ENCODE results near the gene PRDM15.

PRDM15 gene

GRCh38 chr21:41760411-41760810 is 118.7 kb downstream of the PRDM15 start:
- DNase-seq = no peak

- DNase-seq = no peak
Measured at GRCh38 chr21:41759926-41760325, 119.2 kb downstream of the PRDM15 start.

- no peak for DNase-seq
Measured at GRCh38 chr21:41759214-41759840, 119.8 kb downstream of the PRDM15 start.

- DNase-seq = no peak
Measured at GRCh38 chr21:41758550-41758949, 120.6 kb downstream of the PRDM15 start.

- DNase-seq = no peak
Measured at GRCh38 chr21:41755934-41756773, 123.0 kb downstream of the PRDM15 start.

GRCh38 chr21:41755258-41755933 is 123.7 kb downstream of the PRDM15 start:
- no peak for DNase-seq

GRCh38 chr21:41754479-41754891 is 124.7 kb downstream of the PRDM15 start:
- DNase-seq = no peak

- DNase-seq = no peak
Measured at GRCh38 chr21:41753006-41753898, 125.9 kb downstream of the PRDM15 start.

- DNase-seq = peak; percentile 22
Measured at GRCh38 chr21:41752231-41752681, 126.9 kb downstream of the PRDM15 start.

GRCh38 chr21:41751611-41752011 is 127.5 kb downstream of the PRDM15 start:
- DNase-seq = no peak

- DNase-seq = no peak
Measured at GRCh38 chr21:41750532-41751151, 128.5 kb downstream of the PRDM15 start.

- no peak for DNase-seq
Measured at GRCh38 chr21:41750051-41750450, 129.1 kb downstream of the PRDM15 start.

GRCh38 chr21:41749286-41749685 is 129.9 kb downstream of the PRDM15 start:
- no peak for DNase-seq

All from NCI-H226 (cell line).